ENCODE data around the gene TBC1D8. TPM values are rescaled to one million over a fixed set of nuclear protein-coding genes. Genes with fewer than 3 reads are reported as not detected.

The TBC1D8 gene
- total and polyA plus RNA-seq, 2 experiments from 2014 or later, result 18.0 to 36.9 TPM

DNA sequence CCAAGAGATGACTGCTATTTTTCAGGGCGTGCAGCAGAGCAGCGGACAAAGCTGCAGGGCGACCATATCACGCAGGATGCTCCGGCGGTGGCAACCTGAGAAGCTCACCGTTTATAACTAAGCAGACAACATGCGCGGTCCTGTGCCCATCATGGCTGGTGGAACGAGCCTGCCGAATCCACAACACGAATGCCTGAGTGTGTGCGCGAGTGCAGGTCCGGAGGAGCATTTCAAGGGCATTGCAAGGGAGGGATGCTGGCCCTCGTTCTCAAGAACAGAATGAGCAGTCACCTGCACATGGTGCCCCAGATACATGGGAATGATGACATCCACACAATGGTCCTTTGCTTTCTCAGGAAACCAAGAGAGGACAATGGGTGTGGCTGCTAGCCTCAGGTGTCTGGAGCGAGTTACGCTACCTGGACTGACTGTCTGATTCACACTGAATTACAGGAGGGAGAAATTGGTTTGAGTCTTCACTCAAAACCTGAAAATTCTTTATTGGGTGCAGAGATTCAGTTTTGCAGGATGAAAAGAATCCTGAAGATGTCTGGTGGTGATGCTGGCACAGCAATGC is 39.8 kb downstream of the TBC1D8 start:
- H3K36me3 ChIP-seq (ENCODE audit: insufficient read depth), result no peaks in the 10 kb centered on the region
- 0 out of 2 replicates have a peak, but pooled peaks cover 7% of the 10 kb centered on the region for H3F3A ChIP-seq (replicated peaks; ENCODE audit: low read depth)
- peaks cover 8% of the 10 kb centered on the region for H4K20me1 ChIP-seq (replicated peaks; ENCODE audit: insufficient read depth)
- no peaks in the 10 kb centered on the region for H3K36me3 Mint-ChIP-seq (ENCODE audit: low read depth)
- no peaks in the 10 kb centered on the region for H3K9me3 Mint-ChIP-seq
- no peak overlapping the region for H3K27ac ChIP-seq (ENCODE audit: low read depth)
- peaks cover 6% of the 10 kb centered on the region for H3K27me3 Mint-ChIP-seq (ENCODE audit: insufficient read depth, low read depth, poor library complexity)
- no peaks in the 10 kb centered on the region for H3K9me2 ChIP-seq (ENCODE audit: insufficient read depth)
- H3K4me3 Mint-ChIP-seq, result no peak overlapping the region; the same call in 2 of the 3 replicates
- TF ChIP-seq STAT1 (IDR thresholded peaks at IDR 0.05; ENCODE audit: unreplicated experiment) (no peak), NANOG (IDR thresholded peaks at IDR 0.05; ENCODE audit: borderline replicate concordance) (no peak), JUNB (IDR thresholded peaks at IDR 0.05; ENCODE audit: unreplicated experiment) (no peak), EZH2phosphoT487 (IDR thresholded peaks at IDR 0.05; ENCODE audit: unreplicated experiment) (no peak), EZH2 (IDR thresholded peaks at IDR 0.05; ENCODE audit: low read depth, unreplicated experiment) (no peak), POLR2AphosphoS5 (IDR thresholded peaks at IDR 0.05; ENCODE audit: low read depth) (no peak), ZNF114 (CRISPR knock-in tag; IDR thresholded peaks at IDR 0.05) (no peak), ZNF331 (CRISPR knock-in tag; IDR thresholded peaks at IDR 0.05; ENCODE audit: low read depth) (no peak), CREB1 (CRISPR knock-in tag; IDR thresholded peaks at IDR 0.05; ENCODE audit: low read depth) (no peak)
- TF ChIP-seq, protein P1, sequence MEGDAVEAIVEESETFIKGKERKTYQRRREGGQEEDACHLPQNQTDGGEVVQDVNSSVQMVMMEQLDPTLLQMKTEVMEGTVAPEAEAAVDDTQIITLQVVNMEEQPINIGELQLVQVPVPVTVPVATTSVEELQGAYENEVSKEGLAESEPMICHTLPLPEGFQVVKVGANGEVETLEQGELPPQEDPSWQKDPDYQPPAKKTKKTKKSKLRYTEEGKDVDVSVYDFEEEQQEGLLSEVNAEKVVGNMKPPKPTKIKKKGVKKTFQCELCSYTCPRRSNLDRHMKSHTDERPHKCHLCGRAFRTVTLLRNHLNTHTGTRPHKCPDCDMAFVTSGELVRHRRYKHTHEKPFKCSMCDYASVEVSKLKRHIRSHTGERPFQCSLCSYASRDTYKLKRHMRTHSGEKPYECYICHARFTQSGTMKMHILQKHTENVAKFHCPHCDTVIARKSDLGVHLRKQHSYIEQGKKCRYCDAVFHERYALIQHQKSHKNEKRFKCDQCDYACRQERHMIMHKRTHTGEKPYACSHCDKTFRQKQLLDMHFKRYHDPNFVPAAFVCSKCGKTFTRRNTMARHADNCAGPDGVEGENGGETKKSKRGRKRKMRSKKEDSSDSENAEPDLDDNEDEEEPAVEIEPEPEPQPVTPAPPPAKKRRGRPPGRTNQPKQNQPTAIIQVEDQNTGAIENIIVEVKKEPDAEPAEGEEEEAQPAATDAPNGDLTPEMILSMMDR (conservative IDR thresholded peaks at IDR 0.05; ENCODE audit: low read depth in 2 of 2), result no peak
- TF ChIP-seq, protein P2, sequence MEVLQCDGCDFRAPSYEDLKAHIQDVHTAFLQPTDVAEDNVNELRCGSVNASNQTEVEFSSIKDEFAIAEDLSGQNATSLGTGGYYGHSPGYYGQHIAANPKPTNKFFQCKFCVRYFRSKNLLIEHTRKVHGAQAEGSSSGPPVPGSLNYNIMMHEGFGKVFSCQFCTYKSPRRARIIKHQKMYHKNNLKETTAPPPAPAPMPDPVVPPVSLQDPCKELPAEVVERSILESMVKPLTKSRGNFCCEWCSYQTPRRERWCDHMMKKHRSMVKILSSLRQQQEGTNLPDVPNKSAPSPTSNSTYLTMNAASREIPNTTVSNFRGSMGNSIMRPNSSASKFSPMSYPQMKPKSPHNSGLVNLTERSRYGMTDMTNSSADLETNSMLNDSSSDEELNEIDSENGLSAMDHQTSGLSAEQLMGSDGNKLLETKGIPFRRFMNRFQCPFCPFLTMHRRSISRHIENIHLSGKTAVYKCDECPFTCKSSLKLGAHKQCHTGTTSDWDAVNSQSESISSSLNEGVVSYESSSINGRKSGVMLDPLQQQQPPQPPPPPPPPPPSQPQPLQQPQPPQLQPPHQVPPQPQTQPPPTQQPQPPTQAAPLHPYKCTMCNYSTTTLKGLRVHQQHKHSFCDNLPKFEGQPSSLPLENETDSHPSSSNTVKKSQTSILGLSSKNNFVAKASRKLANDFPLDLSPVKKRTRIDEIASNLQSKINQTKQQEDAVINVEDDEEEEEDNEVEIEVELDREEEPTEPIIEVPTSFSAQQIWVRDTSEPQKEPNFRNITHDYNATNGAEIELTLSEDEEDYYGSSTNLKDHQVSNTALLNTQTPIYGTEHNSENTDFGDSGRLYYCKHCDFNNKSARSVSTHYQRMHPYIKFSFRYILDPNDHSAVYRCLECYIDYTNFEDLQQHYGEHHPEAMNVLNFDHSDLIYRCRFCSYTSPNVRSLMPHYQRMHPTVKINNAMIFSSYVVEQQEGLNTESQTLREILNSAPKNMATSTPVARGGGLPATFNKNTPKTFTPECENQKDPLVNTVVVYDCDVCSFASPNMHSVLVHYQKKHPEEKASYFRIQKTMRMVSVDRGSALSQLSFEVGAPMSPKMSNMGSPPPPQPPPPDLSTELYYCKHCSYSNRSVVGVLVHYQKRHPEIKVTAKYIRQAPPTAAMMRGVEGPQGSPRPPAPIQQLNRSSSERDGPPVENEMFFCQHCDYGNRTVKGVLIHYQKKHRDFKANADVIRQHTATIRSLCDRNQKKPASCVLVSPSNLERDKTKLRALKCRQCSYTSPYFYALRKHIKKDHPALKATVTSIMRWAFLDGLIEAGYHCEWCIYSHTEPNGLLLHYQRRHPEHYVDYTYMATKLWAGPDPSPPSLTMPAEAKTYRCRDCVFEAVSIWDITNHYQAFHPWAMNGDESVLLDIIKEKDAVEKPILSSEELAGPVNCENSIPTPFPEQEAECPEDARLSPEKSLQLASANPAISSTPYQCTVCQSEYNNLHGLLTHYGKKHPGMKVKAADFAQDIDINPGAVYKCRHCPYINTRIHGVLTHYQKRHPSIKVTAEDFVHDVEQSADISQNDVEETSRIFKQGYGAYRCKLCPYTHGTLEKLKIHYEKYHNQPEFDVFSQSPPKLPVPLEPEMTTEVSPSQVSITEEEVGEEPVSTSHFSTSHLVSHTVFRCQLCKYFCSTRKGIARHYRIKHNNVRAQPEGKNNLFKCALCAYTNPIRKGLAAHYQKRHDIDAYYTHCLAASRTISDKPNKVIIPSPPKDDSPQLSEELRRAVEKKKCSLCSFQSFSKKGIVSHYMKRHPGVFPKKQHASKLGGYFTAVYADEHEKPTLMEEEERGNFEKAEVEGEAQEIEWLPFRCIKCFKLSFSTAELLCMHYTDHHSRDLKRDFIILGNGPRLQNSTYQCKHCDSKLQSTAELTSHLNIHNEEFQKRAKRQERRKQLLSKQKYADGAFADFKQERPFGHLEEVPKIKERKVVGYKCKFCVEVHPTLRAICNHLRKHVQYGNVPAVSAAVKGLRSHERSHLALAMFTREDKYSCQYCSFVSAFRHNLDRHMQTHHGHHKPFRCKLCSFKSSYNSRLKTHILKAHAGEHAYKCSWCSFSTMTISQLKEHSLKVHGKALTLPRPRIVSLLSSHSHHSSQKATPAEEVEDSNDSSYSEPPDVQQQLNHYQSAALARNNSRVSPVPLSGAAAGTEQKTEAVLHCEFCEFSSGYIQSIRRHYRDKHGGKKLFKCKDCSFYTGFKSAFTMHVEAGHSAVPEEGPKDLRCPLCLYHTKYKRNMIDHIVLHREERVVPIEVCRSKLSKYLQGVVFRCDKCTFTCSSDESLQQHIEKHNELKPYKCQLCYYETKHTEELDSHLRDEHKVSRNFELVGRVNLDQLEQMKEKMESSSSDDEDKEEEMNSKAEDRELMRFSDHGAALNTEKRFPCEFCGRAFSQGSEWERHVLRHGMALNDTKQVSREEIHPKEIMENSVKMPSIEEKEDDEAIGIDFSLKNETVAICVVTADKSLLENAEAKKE (CRISPR knock-in tag; IDR thresholded peaks at IDR 0.05), result no peak
- TF ChIP-seq, protein P3, sequence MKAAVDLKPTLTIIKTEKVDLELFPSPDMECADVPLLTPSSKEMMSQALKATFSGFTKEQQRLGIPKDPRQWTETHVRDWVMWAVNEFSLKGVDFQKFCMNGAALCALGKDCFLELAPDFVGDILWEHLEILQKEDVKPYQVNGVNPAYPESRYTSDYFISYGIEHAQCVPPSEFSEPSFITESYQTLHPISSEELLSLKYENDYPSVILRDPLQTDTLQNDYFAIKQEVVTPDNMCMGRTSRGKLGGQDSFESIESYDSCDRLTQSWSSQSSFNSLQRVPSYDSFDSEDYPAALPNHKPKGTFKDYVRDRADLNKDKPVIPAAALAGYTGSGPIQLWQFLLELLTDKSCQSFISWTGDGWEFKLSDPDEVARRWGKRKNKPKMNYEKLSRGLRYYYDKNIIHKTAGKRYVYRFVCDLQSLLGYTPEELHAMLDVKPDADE (IDR thresholded peaks at IDR 0.05), result no peak
- TF ChIP-seq, protein P4, sequence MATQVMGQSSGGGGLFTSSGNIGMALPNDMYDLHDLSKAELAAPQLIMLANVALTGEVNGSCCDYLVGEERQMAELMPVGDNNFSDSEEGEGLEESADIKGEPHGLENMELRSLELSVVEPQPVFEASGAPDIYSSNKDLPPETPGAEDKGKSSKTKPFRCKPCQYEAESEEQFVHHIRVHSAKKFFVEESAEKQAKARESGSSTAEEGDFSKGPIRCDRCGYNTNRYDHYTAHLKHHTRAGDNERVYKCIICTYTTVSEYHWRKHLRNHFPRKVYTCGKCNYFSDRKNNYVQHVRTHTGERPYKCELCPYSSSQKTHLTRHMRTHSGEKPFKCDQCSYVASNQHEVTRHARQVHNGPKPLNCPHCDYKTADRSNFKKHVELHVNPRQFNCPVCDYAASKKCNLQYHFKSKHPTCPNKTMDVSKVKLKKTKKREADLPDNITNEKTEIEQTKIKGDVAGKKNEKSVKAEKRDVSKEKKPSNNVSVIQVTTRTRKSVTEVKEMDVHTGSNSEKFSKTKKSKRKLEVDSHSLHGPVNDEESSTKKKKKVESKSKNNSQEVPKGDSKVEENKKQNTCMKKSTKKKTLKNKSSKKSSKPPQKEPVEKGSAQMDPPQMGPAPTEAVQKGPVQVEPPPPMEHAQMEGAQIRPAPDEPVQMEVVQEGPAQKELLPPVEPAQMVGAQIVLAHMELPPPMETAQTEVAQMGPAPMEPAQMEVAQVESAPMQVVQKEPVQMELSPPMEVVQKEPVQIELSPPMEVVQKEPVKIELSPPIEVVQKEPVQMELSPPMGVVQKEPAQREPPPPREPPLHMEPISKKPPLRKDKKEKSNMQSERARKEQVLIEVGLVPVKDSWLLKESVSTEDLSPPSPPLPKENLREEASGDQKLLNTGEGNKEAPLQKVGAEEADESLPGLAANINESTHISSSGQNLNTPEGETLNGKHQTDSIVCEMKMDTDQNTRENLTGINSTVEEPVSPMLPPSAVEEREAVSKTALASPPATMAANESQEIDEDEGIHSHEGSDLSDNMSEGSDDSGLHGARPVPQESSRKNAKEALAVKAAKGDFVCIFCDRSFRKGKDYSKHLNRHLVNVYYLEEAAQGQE (IDR thresholded peaks at IDR 0.05; ENCODE audit: unreplicated experiment), result no peak
- H3K27me3 ChIP-seq (ENCODE audit: insufficient read depth), result no peaks in the 10 kb centered on the region
- no peak overlapping the region for H3K4me3 ChIP-seq
- peaks cover 82% of the 10 kb centered on the region for H3K4me1 ChIP-seq (ENCODE audit: insufficient read depth)
- H3K79me2 ChIP-seq (replicated peaks; ENCODE audit: insufficient read depth), result peaks cover 79% of the 10 kb centered on the region
- peak overlapping the region; percentile 51 for H3K27ac Mint-ChIP-seq
- no peak overlapping the region for H3K4me2 ChIP-seq
- DNase-seq (ENCODE audit: low spot score) (no peak), ATAC-seq (no peak)
- peaks cover 81% of the 10 kb centered on the region for H3K4me1 Mint-ChIP-seq
- H2AFZ ChIP-seq, result no peak overlapping the region

Data from GM23338 (cell line).